Osteocyte (in vitro differentiated cells): ENCODE data around the gene TMC6. TPM values are rescaled to one million over a fixed set of nuclear protein-coding genes. Genes with fewer than 3 reads are reported as not detected.

ENCODE experiments used
- DNase-seq: peaks from one replicate; pipeline ENCODE4 v3.0.0; 2021; ENCODE audit warnings: mixed read lengths; ENCODE audit not compliant: unreplicated experiment; ENCODE audit errors: extremely low spot score
- H3K27ac Mint-ChIP-seq: one replicate; pipeline ENCODE4 v1.8.0; 2021; ENCODE audit warnings: mild to moderate bottlenecking, mixed read lengths; ENCODE audit not compliant: unreplicated experiment
- H3K27me3 Mint-ChIP-seq: one replicate; pipeline ENCODE4 v1.8.0; 2021; ENCODE audit warnings: mixed read lengths; ENCODE audit not compliant: unreplicated experiment
- H3K36me3 Mint-ChIP-seq: one replicate; pipeline ENCODE4 v1.8.0; 2021; ENCODE audit warnings: mixed read lengths; ENCODE audit not compliant: unreplicated experiment
- H3K4me1 Mint-ChIP-seq: one replicate; pipeline ENCODE4 v1.8.0; 2021; ENCODE audit warnings: mixed read lengths; ENCODE audit not compliant: unreplicated experiment
- H3K4me3 Mint-ChIP-seq: one replicate; pipeline ENCODE4 v1.8.0; 2021; ENCODE audit warnings: mild to moderate bottlenecking, moderate library complexity, mixed read lengths; ENCODE audit not compliant: unreplicated experiment
- H3K9me3 Mint-ChIP-seq: one replicate; pipeline ENCODE4 v1.8.0; 2021; ENCODE audit warnings: mixed read lengths; ENCODE audit not compliant: unreplicated experiment
- total RNA-seq: library from RNA; stranded (reverse); gene quantifications from 2 replicates; pipeline ENCODE4 v1.2.1, GENCODE V29; 2021
- TF ChIP-seq, protein P1 (sequence below): fragments of 200-600 bp; sonication (generic); IDR thresholded peaks from 2 replicates; pipeline ENCODE4 v1.5.0; 2021; ENCODE audit warnings: antibody characterized with exemption, mild to moderate bottlenecking, moderate library complexity

Gene TMC6
- total RNA-seq, 1 donor from 2014 or later: 32.6 TPM

DNA sequence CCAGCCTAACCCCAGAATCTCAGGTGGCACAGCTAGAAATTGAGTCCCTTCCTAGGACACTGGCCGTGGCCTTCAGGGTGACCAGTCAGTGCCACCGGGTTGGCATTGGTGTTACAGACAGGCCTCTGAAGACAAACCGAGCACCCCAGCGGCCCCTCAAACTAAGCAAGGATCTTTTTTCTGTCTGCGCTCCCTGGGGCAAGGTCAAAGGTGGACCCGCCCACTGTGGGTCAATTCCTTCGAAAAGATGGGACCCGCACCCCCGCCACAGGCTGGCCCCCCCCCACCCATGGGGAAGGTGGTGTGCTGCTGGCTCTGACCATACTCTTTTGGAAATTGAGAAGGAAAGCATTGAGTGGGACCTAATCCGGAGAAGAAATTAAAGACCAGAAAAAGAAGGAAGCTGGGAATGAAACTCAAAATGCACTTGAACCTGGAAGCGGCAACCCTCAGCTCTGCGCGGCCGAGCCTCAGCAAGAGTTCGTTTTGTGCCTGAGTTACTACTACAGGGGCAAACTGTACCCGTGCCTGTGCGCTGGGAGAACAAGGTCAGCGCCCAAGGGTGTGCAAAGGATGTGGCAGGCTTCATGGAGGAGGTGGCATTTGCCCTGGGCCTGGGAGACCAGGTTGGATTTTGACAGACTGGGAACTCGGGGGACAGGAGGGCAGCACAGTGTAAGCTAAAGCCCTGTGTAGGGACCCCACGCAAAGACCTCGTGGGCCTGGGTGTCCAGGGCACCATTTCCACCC is 20.4 kb downstream of the TMC6 start:
- Mint-ChIP-seq H3K36me3 (peaks cover 8% of the 10 kb centered on the region), H3K4me1 (peaks cover 12% of the 10 kb centered on the region), H3K9me3 (no peaks in the 10 kb centered on the region), H3K4me3 (no peak overlapping the region), H3K27me3 (no peaks in the 10 kb centered on the region), H3K27ac (no peak overlapping the region)
- no peak for DNase-seq
- TF ChIP-seq, protein P1, sequence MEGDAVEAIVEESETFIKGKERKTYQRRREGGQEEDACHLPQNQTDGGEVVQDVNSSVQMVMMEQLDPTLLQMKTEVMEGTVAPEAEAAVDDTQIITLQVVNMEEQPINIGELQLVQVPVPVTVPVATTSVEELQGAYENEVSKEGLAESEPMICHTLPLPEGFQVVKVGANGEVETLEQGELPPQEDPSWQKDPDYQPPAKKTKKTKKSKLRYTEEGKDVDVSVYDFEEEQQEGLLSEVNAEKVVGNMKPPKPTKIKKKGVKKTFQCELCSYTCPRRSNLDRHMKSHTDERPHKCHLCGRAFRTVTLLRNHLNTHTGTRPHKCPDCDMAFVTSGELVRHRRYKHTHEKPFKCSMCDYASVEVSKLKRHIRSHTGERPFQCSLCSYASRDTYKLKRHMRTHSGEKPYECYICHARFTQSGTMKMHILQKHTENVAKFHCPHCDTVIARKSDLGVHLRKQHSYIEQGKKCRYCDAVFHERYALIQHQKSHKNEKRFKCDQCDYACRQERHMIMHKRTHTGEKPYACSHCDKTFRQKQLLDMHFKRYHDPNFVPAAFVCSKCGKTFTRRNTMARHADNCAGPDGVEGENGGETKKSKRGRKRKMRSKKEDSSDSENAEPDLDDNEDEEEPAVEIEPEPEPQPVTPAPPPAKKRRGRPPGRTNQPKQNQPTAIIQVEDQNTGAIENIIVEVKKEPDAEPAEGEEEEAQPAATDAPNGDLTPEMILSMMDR: no peak

DNA sequence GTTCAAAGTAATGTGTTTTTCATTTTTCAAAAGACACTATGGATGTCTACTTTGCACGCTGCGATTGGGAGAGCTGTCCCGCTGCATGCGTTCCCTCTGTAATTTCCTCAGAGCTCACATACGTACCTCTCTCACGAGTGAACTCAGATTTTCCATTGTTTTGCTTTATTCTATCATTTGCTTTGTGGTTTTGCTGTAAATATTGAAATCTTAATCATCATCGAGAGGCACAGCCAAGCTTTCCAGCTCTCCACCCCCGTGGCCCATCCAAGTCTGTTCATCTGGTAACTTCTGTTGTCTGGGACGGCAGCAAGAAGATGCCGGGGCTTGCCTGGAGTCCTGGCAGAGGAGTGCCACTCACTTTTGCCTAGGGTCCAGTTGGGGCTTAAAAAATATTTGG is 21.1 kb downstream of the TMC6 start:
- Mint-ChIP-seq H3K4me3 (no peak overlapping the region), H3K36me3 (peaks cover 8% of the 10 kb centered on the region), H3K27ac (no peak overlapping the region), H3K4me1 (peaks cover 9% of the 10 kb centered on the region), H3K27me3 (no peaks in the 10 kb centered on the region), H3K9me3 (no peaks in the 10 kb centered on the region)
- DNase-seq: no peak
- TF ChIP-seq, protein P1: no peak

DNA sequence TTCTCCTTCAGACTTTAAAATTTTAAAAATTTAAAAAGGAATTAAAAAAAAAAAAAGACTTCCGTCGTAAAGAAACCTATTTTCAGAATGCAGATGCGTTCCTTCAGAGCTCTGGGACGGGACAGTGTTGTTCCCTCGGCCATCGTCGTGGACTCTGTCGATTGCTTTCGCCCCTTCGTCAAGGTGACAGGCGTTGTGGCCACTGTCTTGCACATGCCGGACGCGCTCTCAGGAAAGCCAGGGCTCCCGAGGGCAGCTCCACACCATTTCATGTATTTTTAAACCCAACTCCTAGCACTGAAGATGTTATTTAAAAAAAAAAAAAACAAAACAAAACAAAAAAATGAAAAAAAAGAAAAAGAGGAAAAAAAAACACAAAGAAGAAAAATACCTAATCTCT is 22.3 kb downstream of the TMC6 start:
- TF ChIP-seq, protein P1: no peak
- H3K27me3 Mint-ChIP-seq: no peaks in the 10 kb centered on the region

DNA sequence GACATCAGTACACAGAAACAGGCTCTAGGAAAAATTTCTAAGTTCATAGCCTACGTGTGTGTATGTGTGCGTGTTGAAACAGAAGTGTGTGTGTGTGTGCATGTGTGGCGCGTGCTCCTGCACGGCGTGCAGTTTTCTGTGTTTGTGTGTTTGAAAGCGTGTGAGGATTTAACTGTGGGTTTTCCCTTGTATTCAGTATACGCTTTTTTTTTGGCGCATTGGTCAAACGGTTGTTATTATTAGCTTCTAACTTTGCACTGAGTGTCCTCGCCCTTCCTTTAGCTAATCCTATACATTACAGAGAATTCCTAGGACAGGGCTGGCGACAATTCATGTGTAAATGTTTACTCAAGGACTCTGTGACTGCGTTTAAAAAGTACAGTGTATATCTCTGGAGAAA is 23.0 kb downstream of the TMC6 start:
- peaks cover 5% of the 10 kb centered on the region for H3K9me3 Mint-ChIP-seq
- DNase-seq: no peak
- TF ChIP-seq, protein P1: no peak
- H3K27ac Mint-ChIP-seq: no peak overlapping the region
- H3K36me3 Mint-ChIP-seq: peaks cover 19% of the 10 kb centered on the region
- H3K4me3 Mint-ChIP-seq: no peak overlapping the region
- H3K27me3 Mint-ChIP-seq: no peaks in the 10 kb centered on the region
- peaks cover 6% of the 10 kb centered on the region for H3K4me1 Mint-ChIP-seq

More for the DNA sequence above, 22.3 kb downstream of the TMC6 start:
- no peak overlapping the region for H3K27ac Mint-ChIP-seq
- H3K36me3 Mint-ChIP-seq: peaks cover 15% of the 10 kb centered on the region
- DNase-seq: no peak
- H3K4me1 Mint-ChIP-seq: peaks cover 8% of the 10 kb centered on the region
- peaks cover 2% of the 10 kb centered on the region for H3K9me3 Mint-ChIP-seq
- H3K4me3 Mint-ChIP-seq: no peak overlapping the region

DNA sequence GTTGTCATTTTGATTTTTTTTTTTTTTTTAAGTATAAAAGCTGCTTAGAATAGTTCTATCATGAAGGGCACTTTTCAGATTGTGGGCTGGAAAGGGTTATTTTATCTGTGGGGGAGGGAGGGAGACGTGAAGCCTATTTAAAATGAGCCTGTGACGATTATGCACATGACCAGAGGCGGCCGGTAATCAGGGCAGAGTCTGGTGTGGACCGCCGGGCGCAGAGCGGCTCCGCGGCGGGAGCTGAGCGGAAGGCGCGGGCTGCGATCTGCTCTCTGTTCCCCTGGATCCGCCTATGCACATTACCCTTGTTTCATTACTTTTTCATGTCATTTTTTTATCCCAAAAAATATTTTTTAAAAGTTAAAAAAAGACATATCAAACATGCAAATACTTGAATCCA is 23.5 kb downstream of the TMC6 start:
- Mint-ChIP-seq H3K27me3 (no peaks in the 10 kb centered on the region), H3K9me3 (peaks cover 5% of the 10 kb centered on the region), H3K27ac (no peak overlapping the region), H3K4me1 (peaks cover 2% of the 10 kb centered on the region), H3K36me3 (peaks cover 23% of the 10 kb centered on the region), H3K4me3 (no peak overlapping the region)
- no peak for DNase-seq
- TF ChIP-seq, protein P1: no peak
